Endothelial cell of hepatic sinusoid (primary cell): ENCODE data around the gene FBLIM1.

Experiments used
- in situ Hi-C: cut with HindIII; loops from 2 replicates; pipeline ENCODE4 v1.10.0; 2017; ENCODE audit warnings: low sequenced_read_pairs

The FBLIM1 gene

GRCh38 chr1:15730423-15730822 is 28.2 kb upstream of the FBLIM1 start:
- in situ Hi-C loops: loop anchor here (5.0 kb wide), 1 partner anchor 78 kb away; no protein-coding TSS in a partner anchor

- in situ Hi-C loops: loop anchor here (5.0 kb wide), 1 partner anchor 79 kb away; no protein-coding TSS in a partner anchor
Measured at GRCh38 chr1:15730936-15731335, 27.7 kb upstream of the FBLIM1 start.

GRCh38 chr1:15731735-15732685 is 26.6 kb upstream of the FBLIM1 start:
- in situ Hi-C loops: loop anchor here (5.0 kb wide), 1 partner anchor 80 kb away; no protein-coding TSS in a partner anchor

DNA sequence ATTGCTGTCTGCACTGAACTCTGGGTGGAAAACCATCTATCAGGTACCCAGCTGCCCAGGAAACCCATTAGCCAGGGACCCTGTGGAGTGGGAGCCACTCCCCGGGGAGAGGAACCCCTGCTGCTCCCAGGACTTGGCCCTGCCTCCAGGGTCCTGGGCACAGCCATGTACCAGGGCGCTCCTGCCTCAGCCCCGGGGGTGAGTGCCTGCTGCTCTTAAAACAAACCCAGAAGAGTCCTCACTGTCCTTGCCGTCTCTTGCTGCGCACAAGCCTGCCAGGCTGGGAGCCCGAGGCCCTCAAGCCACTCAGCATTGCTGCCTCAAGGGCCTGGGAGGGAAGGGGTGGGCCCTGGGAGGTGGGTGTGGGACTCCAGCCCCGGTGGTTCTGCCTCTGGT is 25.9 kb upstream of the FBLIM1 start:
- in situ Hi-C loops: loop anchor here (5.0 kb wide), 1 partner anchor 80 kb away; no protein-coding TSS in a partner anchor

- in situ Hi-C loops: loop anchor here (5.0 kb wide), 1 partner anchor 81 kb away; no protein-coding TSS in a partner anchor
Measured at GRCh38 chr1:15733218-15733725, 25.3 kb upstream of the FBLIM1 start.

DNA sequence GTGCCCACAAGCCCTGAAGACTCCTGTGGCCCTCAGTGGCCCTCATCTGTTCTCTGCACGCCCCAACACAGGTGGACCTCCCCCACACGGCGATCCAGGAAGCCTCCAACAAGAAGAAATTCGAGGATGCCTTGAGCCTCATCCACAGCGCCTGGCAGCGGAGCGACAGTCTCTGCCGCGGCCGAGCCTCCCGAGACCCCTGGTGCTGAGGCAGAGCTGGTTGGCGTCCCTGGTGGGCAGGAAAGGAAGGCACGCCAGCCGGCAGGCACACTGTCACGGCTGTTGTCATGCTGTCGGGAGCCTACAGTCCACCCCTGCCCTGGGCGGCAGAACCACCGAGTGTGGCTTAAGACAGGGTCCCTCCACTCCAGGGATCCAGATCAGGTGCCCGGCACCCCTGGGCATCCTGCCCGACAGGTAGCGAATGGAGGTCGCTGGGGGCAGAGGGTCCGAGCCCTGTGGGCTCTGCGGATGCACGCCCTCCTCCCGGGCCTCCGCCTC is 24.8 kb upstream of the FBLIM1 start:
- in situ Hi-C loops: loop anchor here (5.0 kb wide), 1 partner anchor 81 kb away; no protein-coding TSS in a partner anchor

- in situ Hi-C loops: loop anchor here (5.0 kb wide), 1 partner anchor 82 kb away; no protein-coding TSS in a partner anchor
Measured at GRCh38 chr1:15734296-15734695, 24.3 kb upstream of the FBLIM1 start.

- in situ Hi-C loops: loop anchor here (5.0 kb wide), 1 partner anchor 83 kb away; no protein-coding TSS in a partner anchor
Measured at GRCh38 chr1:15734901-15735300, 23.7 kb upstream of the FBLIM1 start.

GRCh38 chr1:15735304-15736037 is 23.1 kb upstream of the FBLIM1 start:
- in situ Hi-C loops: no loop called here

- in situ Hi-C loops: no loop called here
Measured at GRCh38 chr1:15736038-15736891, 22.3 kb upstream of the FBLIM1 start, which contains the start of gene SLC25A34. SLC25A34 (plus strand) TSS chr1:15736258; CDS start chr1:15736486, 228 bp downstream.

GRCh38 chr1:15736892-15737261 is 21.7 kb upstream of the FBLIM1 start:
- in situ Hi-C loops: no loop called here

DNA sequence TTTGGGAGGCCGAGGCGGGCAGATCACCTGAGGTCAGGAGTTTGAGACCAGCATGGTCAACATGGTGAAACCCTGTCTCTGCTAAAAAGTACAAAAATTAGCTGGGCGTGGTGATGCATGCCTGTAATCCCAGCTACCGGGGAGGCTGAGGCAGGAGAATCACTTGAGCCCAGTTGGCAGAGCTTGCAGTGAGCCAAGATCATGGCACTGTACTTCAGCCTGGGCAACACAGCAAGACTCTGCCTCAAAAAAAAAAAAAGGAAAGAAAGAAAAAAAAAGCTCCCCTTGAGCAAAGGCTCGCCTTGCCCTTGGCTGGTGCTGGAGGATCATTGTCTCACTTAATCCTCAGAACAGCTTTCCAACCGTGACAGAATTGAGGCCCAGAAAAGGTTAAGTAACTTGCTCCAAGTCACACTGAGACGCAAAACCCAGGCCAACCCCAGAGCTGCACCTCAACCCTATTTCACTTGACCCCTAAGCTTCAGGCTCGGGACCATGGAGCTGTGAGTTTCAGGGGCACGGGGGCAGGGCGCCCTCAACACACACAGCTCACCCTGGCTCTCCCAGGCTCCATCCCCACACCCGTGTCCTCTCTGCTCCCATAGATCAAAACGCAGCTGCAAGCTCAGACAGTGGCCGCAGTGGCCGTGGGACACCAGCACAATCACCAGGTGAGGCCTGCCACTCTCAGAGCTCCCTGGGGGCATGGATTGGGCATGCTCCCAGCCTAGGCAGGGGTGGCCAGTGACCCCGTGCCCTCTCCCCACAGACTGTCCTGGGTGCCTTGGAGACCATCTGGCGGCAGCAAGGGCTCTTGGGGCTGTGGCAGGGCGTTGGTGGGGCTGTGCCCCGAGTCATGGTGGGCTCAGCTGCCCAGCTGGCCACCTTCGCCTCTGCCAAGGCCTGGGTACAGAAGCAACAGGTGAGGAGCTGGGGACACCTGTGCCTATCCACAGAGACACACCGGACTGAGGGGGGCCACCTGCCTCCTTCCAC is 21.0 kb upstream of the FBLIM1 start:
- in situ Hi-C loops: no loop called here

- in situ Hi-C loops: no loop called here
Measured at GRCh38 chr1:15738416-15739113, 20.0 kb upstream of the FBLIM1 start.

- in situ Hi-C loops: no loop called here
Measured at GRCh38 chr1:15739259-15739658, 19.3 kb upstream of the FBLIM1 start.

DNA sequence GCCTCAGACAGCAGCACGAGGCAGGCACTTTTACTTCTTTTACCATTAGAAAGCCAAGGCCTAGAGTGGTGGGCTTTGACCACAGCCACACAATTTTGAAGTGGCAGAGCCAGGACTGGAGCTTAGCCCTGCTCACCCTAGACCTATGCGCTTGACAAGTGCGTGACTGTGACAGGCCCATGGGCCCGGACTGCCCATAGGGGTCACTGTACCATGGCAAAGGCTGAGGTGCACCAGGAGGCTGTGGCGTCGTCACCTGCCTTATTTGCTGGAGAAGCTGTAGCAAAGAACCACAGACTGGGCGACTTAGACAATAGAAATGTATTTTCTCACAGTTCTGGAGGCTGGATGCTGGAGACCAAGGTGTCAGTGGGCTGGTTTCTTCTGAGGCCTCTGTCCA is 18.9 kb upstream of the FBLIM1 start:
- in situ Hi-C loops: no loop called here

DNA sequence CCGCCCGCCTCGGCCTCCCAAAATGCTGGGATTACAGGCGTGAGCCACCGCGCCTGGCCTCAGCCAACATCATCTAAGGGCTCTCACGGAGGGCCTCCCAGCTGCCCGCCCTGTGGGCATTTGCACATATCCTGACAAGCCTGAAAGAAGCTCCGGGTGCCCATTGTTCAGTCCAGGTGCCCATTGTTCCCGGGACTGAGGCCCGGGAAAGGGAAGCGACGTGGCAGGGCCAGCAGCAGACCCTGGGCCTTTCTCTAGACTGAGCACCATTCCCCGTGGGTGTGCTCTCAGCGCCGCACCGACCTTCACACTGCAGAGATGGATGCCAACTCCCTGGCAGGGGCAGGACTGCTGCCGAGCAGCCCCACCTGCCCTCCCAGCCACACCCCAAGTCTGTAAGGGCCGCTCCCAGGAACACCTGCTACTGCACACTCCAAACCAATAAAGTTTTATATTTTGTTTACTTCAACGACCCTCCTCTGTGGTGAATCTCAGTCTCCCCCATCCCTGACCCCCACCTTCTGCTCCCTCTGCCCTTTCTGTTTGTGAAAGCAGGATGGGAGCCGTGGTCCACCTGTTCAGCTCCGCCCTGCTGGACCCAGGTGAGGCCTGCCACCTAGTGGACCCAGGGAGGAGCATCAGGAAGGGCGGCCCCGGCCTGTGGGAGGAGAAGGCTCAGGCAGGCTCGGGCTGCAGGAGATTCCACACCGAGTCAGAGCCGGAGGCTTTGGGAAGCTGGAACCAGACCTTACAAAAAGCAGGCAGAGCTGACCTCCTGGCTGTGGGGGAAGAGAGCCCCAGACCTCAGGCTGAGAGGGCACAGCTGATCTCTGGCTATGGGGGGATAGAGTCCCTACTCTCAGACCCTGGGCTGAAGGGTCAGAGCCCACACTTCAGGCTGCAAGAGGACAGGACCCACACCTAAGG is 17.4 kb upstream of the FBLIM1 start:
- in situ Hi-C loops: no loop called here

DNA sequence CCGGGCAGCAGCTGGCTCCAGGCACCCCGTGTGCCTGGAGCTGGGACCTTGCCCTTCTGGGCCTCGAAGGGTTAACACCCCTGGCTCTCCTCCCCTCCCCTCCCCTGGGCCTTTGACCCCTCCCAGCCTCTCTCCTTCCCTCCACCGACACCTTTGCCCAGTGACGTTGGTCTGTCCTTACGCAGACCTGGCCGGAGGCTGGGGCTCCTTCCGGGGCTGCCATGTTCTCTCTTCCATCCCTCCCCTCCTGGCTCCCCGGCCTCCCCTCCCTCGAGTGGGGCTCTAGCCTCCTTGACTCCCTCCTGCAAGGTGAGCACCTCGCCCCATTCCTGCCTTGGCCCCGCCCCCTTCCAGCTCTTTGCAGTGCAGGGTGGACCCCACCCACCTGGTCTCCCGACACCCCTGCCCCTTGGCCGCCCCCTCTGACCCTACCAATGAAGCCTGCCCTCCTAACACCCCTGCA is 16.2 kb upstream of the FBLIM1 start, which contains the start of gene TMEM82:
TSS of gene TMEM82 (plus strand) at position 161 of the 463 bp plus-strand sequence. CDS start at position 222, 61 bp downstream.
- in situ Hi-C loops: no loop called here
